ENCODE measurements around the gene LYZL4. TPM values are rescaled to one million over a fixed set of nuclear protein-coding genes. Genes with fewer than 3 reads are reported as not detected.

LYZL4 gene
- total and polyA plus RNA-seq, 11 donors = not detected

- no peaks in the 10 kb centered on the region for H3K9me3 ChIP-seq
- 89 to 95% (median 93%) methylated on average over 8 of the region's 8 CpGs for WGBS, 4 donors
- intact Hi-C loops (cut with DNase I) = no loop called here
- H3K36me3 ChIP-seq = no peaks in the 10 kb centered on the region
- DNase-seq = no peak
- no peak overlapping the region for H3K27ac ChIP-seq
- no peaks in the 10 kb centered on the region for H3K4me1 ChIP-seq
- no peak for ATAC-seq
- TF ChIP-seq, protein P1, sequence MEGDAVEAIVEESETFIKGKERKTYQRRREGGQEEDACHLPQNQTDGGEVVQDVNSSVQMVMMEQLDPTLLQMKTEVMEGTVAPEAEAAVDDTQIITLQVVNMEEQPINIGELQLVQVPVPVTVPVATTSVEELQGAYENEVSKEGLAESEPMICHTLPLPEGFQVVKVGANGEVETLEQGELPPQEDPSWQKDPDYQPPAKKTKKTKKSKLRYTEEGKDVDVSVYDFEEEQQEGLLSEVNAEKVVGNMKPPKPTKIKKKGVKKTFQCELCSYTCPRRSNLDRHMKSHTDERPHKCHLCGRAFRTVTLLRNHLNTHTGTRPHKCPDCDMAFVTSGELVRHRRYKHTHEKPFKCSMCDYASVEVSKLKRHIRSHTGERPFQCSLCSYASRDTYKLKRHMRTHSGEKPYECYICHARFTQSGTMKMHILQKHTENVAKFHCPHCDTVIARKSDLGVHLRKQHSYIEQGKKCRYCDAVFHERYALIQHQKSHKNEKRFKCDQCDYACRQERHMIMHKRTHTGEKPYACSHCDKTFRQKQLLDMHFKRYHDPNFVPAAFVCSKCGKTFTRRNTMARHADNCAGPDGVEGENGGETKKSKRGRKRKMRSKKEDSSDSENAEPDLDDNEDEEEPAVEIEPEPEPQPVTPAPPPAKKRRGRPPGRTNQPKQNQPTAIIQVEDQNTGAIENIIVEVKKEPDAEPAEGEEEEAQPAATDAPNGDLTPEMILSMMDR (IDR thresholded peaks at IDR 0.05) = no peak
- no peak for TF ChIP-seq POLR2A (IDR thresholded peaks at IDR 0.05)
- H3K27me3 ChIP-seq = peaks cover 0 to 4% (median 0%) of the 10 kb centered on the region in 9 donors
- H3K4me3 ChIP-seq = no peak overlapping the region
These were observed 12.8 kb downstream of the LYZL4 start for GRCh38 chr3:42397644-42398043.

DNA sequence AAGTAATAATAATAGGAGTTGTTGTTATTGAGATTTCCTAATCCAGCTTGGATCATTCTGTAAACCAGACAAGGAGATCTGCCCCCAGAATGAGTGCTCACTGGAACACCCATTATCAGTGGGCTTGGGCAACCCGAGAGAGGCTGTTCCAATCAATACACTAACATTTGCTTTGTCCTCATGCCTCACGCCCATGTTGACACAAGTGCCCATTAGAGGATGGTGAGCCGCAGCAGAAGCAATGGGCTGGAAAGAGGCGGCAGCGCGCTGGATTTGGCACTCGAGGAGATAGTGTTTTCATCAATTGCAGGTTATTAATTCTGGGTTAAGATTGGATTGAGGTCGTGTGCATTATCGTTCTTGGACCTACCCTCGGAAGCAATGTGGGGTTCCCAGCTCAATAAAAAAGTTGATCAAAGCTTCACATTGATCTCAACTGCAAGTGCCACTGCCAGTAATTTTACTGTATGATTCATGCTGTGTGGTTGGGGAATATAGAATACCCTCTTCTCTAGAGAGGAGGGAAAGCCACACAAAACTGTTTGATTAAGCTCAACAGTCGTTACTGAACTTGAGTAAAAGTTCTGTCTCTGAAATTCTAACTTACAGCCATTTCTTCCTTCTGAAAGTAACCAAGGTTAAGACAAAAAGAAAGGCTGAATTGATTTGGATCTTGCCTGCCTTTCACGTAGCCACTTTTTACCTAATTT lies 15.7 kb downstream of the LYZL4 start:
- ATAC-seq = no peak
- TF ChIP-seq, protein P1 (IDR thresholded peaks at IDR 0.05) = no peak
- no peak for TF ChIP-seq POLR2A (IDR thresholded peaks at IDR 0.05)
- H3K36me3 ChIP-seq = no peaks in the 10 kb centered on the region
- no peaks in the 10 kb centered on the region for H3K4me1 ChIP-seq
- no peak overlapping the region for H3K27ac ChIP-seq
- H3K4me3 ChIP-seq = no peak overlapping the region
- intact Hi-C loops (cut with DNase I) = no loop called here
- no peaks in the 10 kb centered on the region for H3K9me3 ChIP-seq
- peaks cover 0 to 4% (median 0%) of the 10 kb centered on the region in 9 donors for H3K27me3 ChIP-seq
- WGBS, 4 donors = 84 to 86% (median 85%) methylated on average over 12 of the region's 12 CpGs
- DNase-seq = no peak

- no peak for TF ChIP-seq POLR2A (IDR thresholded peaks at IDR 0.05)
- H3K4me1 ChIP-seq = no peaks in the 10 kb centered on the region
- no peaks in the 10 kb centered on the region for H3K27me3 ChIP-seq
- intact Hi-C loops (cut with DNase I) = no loop called here
- DNase-seq (no peak), ATAC-seq (no peak)
- H3K4me3 ChIP-seq = no peak overlapping the region
- no peak overlapping the region for H3K27ac ChIP-seq
- no peaks in the 10 kb centered on the region for H3K36me3 ChIP-seq
- WGBS, 4 donors = 60 to 67% (median 64%) methylated on average over 10 of the region's 10 CpGs
- H3K9me3 ChIP-seq = no peaks in the 10 kb centered on the region
These were observed 22.4 kb downstream of the LYZL4 start for GRCh38 chr3:42387802-42388651.

GRCh38 chr3:42381551-42382082 lies 28.8 kb downstream of the LYZL4 start:
- 85 to 93% (median 89%) methylated on average over 6 of the region's 6 CpGs for WGBS, 4 donors

More at GRCh38 chr3:42381551-42382082, 28.8 kb downstream of the LYZL4 start:
- H3K4me3 ChIP-seq = no peak overlapping the region
- H3K9me3 ChIP-seq = no peaks in the 10 kb centered on the region
- no peak overlapping the region for H3K27ac ChIP-seq
- intact Hi-C loops (cut with DNase I) = no loop called here
- no peak for DNase-seq
- H3K36me3 ChIP-seq = no peaks in the 10 kb centered on the region
- peaks cover 0 to 3% (median 0%) of the 10 kb centered on the region in 9 donors for H3K27me3 ChIP-seq
- no peak for ATAC-seq
- no peak for TF ChIP-seq POLR2A (IDR thresholded peaks at IDR 0.05)
- TF ChIP-seq, protein P1 (IDR thresholded peaks at IDR 0.05) = no peak
- H3K4me1 ChIP-seq = peaks cover 0 to 2% (median 0%) of the 10 kb centered on the region in 12 donors

All from heart left ventricle (tissue), 16 donors.